Measurements from ENCODE around the gene CFAP119. TPM values are rescaled to one million over a fixed set of nuclear protein-coding genes. Genes with fewer than 3 reads are reported as not detected.

CFAP119 gene
- total and polyA plus RNA-seq, 2 experiments from 2014 or later, result 7.1 to 16.4 TPM

DNA sequence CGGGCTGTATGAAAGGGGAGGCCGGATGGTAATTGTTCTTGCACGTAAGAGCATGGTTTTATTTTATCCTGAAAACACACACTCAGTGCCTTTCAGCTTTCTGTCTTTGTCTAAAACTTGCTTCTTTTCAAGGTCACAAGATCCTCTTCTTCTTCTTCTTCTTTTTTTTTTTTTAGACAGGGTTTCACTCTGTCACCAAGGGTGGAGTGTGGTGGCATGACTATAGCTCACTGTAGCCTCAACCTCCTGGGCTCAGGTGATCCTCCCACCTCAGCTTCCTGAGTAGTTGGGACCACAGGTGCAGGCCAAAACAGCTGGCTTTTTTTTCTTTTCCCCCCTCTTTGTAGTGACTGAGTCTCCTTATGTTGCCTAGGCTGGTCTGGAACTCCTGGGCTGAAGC is 41.1 kb upstream of the CFAP119 start:
- Histone ChIP-seq H3K9me3 (ENCODE audit: low read depth) (no peaks in the 10 kb centered on the region), H3K4me1 (ENCODE audit: low read depth) (peaks cover 10% of the 10 kb centered on the region), H3K4me3 (no peak overlapping the region), H3K27ac (no peak overlapping the region), H3K36me3 (no peaks in the 10 kb centered on the region), H3K27me3 (no peaks in the 10 kb centered on the region)
- no peak for TF ChIP-seq CTCF (IDR thresholded peaks at IDR 0.05; ENCODE audit: low read depth, low read length)
- DNase-seq (ENCODE audit: low read depth in 1 of 2, low spot score in 1 of 2), result no peak

- H3K27ac ChIP-seq, result no peak overlapping the region
- H3K27me3 ChIP-seq, result no peaks in the 10 kb centered on the region
- no peaks in the 10 kb centered on the region for H3K36me3 ChIP-seq
- H3K4me3 ChIP-seq, result no peak overlapping the region
- H3K4me1 ChIP-seq (ENCODE audit: low read depth), result no peaks in the 10 kb centered on the region
- no peak for DNase-seq (ENCODE audit: low read depth in 1 of 2, low spot score in 1 of 2)
- H3K9me3 ChIP-seq (ENCODE audit: low read depth), result no peaks in the 10 kb centered on the region
- TF ChIP-seq CTCF (IDR thresholded peaks at IDR 0.05; ENCODE audit: low read depth, low read length), result no peak
Observed at GRCh38 chr16:30797670-30798309, 35.9 kb upstream of the CFAP119 start.

DNA sequence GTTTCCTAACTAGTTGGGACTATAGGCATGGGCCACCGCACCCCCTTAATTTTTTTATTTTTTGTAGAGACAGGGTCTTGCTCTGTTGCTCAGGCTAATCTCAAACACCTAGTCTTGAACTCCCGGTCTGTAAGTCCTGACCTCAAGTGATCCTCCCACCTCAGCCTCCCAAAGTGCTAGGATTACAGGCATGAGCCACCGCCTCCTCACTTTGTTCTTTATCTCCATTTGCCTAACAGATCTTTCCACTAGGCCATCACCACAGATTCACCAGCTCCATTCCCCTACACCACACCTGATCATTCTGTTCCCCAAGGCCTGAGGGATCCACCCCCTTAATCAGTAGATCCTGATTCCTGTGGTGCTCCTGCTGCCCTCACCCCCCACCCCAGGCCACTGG is 32.8 kb upstream of the CFAP119 start:
- Histone ChIP-seq H3K27me3 (no peaks in the 10 kb centered on the region), H3K36me3 (no peaks in the 10 kb centered on the region), H3K9me3 (ENCODE audit: low read depth) (no peaks in the 10 kb centered on the region), H3K27ac (no peak overlapping the region), H3K4me3 (no peak overlapping the region), H3K4me1 (ENCODE audit: low read depth) (no peaks in the 10 kb centered on the region)
- no peak for TF ChIP-seq CTCF (IDR thresholded peaks at IDR 0.05; ENCODE audit: low read depth, low read length)
- DNase-seq (ENCODE audit: low read depth in 1 of 2, low spot score in 1 of 2), result no peak

- H3K36me3 ChIP-seq, result no peaks in the 10 kb centered on the region
- no peaks in the 10 kb centered on the region for H3K27me3 ChIP-seq
- H3K4me1 ChIP-seq (ENCODE audit: low read depth), result no peaks in the 10 kb centered on the region
- no peak for TF ChIP-seq CTCF (IDR thresholded peaks at IDR 0.05; ENCODE audit: low read depth, low read length)
- no peak for DNase-seq (ENCODE audit: low read depth in 1 of 2, low spot score in 1 of 2)
- no peak overlapping the region for H3K27ac ChIP-seq
- H3K4me3 ChIP-seq, result no peak overlapping the region
- no peaks in the 10 kb centered on the region for H3K9me3 ChIP-seq (ENCODE audit: low read depth)
Observed at GRCh38 chr16:30793508-30794069, 31.7 kb upstream of the CFAP119 start.

DNA sequence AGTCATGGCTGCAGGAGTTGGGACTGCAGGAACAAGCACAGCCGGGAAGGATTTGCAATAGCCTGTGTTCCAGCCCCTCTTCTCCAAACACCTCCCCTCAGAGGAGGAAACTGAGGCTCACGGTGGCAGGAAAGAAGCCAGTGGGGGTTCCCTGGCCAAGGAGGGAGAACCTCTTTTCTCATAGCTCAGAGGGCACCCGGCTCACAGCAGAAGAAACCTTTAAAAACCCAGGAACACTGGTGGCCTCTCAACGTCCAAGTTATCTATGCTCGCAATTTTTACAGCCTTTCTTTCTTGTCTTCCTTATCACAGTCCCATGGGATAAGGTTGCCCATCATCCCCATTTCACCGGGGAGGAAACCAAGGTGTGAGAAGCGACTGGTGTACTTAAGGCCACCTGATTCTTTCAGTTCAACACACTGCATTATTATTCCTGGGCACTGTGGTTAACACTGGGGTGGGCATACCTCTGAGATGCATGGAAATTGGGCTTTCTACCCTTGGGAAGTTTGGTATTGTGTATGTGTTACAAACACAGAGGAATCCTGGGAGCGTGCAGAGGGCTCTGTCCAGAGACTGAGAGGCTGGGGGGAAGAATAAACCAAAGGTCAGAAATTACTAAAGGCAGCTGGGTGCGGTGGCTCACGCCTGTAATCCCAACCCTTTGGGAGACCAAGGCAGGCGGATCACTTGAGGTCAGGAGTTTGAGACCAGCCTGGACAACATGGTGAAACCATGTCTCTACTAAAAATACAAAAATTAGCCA is 25.9 kb upstream of the CFAP119 start:
- no peak for TF ChIP-seq CTCF (IDR thresholded peaks at IDR 0.05; ENCODE audit: low read depth, low read length)
- peaks cover 10% of the 10 kb centered on the region for H3K4me1 ChIP-seq (ENCODE audit: low read depth)
- no peaks in the 10 kb centered on the region for H3K9me3 ChIP-seq (ENCODE audit: low read depth)
- peak overlapping the region; percentile 89 for H3K27ac ChIP-seq
- H3K4me3 ChIP-seq, result peak overlapping the region; percentile 97
- no peak for DNase-seq (ENCODE audit: low read depth in 1 of 2, low spot score in 1 of 2)
- H3K27me3 ChIP-seq, result no peaks in the 10 kb centered on the region
- H3K36me3 ChIP-seq, result peaks cover 10% of the 10 kb centered on the region

Data from cardiac muscle cell (in vitro differentiated cells and primary cell).